Kidney glomerular epithelial cell (primary cell): Measurements from ENCODE around the gene TTLL12.
A peak's percentile ranks its signal among the peaks of the same experiment; 100 is the strongest.

ENCODE experiments used
- DNase-seq: peaks from one replicate; lab custom pipeline; 2025; lab: John Stamatoyannopoulos, UW

TTLL12 gene

DNA sequence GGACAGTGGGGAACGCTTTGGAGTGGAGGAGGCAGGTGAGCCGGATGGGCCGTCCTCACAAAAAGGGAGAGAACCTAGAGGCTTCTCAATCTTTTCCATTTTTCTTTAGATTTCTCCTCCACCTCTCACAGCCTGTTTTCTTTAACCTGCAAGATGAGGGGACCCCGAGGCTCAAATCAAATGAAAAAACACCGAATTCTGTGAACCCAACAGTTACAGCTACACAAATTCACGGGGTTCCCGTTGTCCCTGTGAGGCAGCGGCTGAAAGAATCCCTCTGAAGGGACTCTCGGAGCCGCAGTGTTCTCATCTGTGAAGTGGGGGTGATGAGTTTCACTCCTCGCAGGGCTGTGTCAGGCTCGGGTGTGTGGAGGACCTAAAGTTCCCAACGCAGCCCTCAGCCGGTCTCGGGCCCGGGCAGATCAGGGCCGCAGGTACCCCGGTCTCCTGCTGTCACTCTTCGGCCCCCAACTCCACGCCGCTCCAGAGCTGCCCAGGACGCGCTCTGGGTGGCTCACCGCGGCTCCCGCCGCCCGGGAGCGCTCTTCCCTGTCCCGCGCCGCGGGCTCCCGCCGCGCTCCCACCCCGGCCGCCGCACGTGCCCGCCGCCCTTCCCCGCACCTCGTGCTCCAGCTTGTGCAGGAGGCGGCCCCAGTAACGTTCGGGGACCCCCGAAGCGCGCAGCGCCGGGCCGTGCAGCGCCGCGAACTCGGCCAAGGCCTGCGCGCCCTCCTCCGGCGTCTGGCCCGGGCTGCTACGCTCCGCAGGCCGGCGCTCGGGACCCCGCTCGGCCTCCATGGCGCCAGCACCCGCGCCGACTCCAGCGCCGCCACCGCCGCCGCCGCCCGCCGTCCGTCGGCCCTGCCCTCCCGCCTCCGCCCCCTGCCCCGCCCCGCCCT lies at the start of gene TTLL12:
TSS of gene TTLL12 (minus strand) at position 863 of the 899 bp plus-strand sequence. CDS start at position 798, 65 bp downstream.
- DNase-seq, result no peak

- no peak for DNase-seq
These were observed 48.8 kb upstream of the TTLL12 start for GRCh38 chr22:43235445-43236409.

- DNase-seq, result no peak
These were observed 47.5 kb upstream of the TTLL12 start for GRCh38 chr22:43234264-43234988.

GRCh38 chr22:43233529-43233928 lies 46.6 kb upstream of the TTLL12 start:
- DNase-seq, result no peak

DNA sequence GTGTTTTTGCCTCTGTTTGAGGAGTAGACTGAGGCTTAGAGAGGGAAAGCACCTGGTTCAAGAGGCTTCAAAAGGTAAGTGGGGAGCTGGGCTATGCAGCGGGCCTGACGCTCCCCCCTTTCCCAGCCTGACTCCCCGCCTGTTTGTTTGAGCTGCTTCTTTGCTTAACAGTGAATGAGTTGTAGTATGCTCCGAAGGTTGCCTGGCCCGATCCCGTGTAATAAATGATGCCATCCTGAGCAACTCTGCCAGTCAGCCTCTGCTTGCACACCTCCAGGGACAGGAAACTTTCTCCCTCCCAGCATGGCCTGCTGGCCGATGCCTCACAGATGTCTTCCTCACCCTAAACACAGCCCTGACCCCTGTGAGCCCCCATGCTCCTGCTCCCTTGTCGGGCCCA lies 45.5 kb upstream of the TTLL12 start:
- no peak for DNase-seq

- no peak for DNase-seq
These were observed 44.7 kb upstream of the TTLL12 start for GRCh38 chr22:43231724-43232034.

DNA sequence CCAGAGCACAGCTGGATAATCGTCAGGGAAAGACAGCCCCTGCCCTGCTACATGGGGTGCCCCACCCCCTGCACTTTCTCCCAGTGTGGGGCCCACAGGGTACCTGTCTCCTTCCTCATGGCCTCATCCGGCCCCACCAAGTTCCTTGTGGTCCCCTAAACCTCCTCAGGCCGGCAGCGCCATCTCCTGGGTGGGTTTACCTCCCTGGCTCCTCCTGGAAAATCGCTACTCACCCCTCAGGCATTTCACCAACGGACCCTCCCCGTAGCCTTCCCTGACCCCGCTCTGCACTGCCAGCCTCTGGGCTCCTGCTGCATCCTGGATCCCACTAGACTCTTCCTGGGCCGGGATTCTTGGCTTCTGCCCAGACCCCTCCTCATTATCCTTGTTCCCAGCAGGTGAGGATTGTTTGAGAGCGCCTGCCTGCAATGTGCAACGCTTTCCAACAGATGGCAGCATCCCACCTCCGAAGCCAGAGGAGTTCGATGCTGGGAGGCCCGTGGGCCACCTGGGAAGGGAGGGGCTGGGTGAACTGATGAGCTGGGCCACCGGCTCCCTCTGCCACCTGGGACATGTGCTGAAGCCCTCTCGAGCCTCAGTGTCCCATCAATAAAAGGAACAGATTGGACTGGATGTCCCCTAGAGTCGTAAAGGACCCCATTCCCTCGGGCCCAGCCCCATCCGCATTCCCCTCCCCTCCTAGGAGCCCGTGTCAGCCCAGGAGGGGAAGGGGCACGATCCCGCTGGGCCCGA lies 44.2 kb upstream of the TTLL12 start:
- DNase-seq, result peak; percentile 67

DNA sequence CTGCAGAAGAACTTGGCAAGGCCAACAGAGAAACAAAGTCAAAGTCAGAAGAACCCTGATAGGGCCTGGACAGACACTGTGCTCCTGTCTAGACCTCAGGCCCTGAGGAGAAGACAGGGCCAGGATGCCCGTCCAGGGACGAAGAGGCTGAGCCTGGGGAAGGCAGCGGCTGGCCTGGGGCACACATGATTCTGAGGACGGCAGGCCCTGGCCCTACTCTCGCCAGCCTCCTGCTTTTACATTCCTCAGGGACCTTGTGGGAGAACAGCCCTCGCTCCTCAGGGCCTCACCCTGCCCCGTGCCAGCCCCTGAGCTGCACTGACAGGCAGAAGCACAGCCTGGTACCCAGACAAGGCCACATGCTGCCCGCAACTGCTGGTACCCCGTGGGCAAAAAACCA lies 43.6 kb upstream of the TTLL12 start:
- DNase-seq, result no peak

- DNase-seq, result no peak
These were observed 41.9 kb upstream of the TTLL12 start for GRCh38 chr22:43228863-43229262.

GRCh38 chr22:43228330-43228729 lies 41.4 kb upstream of the TTLL12 start:
- DNase-seq, result no peak

- no peak for DNase-seq
These were observed 40.3 kb upstream of the TTLL12 start for GRCh38 chr22:43227239-43227630.

DNA sequence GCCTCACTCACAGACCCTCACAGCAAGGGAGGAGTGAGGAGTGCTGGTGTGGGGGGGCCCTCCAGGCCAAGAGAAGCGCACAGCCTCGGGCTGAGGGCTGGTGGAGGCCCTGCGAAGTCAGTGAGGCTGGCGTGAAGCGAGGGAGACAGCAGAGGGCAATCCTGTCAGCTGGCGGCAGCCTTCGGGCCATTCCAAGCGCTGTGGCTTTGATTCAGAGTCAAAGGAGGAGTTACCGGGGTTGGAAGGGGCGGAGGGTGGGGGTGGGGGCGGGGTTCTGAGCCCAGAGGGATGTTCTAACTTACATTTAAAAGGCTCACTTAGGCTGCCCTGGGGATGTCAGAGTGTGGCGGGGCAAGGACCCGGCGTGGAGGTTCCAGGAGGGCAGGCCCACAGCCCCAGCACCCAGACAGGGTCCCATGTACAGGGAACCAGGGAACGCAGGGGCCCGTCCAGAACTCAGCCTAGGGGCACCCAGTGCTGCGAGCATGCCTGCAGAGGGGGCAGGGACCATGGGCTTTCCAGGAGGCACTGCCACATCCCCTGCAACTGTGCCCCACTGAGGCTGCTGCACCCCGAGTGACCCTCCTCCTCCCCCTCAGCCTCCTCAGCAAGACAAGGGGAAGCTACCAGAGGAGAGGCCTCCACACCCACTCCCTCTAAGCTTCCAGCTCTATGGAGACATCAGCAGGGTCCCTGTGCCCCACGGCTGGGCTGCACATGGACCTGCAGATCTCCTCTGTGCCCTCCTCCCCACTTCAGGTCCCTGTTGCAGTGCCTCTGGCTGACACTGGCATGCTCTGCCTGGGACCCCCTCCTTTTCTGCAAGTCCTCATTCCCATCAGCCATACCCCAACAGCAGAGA lies 39.7 kb upstream of the TTLL12 start:
- no peak for DNase-seq

DNA sequence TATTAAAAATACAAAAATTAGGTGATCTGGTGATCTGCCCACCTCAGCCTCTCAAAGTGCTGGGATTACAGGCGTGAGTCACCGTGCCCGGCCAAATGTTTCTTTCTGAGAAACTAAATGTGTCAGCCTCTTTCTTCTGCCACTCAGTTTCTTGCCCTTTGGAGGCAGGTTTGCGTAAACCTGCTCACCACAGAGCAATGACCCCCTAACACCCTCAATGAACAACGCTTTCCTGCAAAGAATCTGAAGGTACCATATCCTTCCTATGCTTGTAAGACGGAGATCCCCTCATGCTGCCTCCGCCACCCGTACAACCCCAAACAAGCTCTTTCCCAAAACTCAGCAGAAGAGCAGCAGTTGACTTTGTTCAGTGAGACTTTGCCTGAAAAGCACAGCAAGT lies 38.7 kb upstream of the TTLL12 start:
- no peak for DNase-seq

DNA sequence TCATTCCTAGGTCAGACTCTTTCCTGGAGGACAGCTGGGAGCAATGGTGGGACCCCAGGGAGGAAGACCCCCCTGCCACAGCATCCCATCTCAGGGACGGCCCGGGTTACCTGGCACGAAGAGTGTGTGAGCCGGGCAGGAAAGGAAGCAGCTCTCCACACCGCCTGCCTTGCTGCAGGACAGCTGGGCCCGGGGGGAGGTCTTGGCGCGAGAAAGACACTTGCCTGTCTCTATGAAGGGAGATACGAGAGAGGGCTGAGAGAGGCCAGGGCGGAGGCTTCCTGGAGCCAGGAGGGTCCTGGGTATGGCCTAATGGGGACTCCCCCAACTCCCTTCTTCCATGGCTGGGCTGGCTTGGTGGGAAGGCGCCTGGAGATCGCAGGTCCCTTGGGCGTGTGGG lies 36.1 kb upstream of the TTLL12 start:
- DNase-seq, result no peak

DNA sequence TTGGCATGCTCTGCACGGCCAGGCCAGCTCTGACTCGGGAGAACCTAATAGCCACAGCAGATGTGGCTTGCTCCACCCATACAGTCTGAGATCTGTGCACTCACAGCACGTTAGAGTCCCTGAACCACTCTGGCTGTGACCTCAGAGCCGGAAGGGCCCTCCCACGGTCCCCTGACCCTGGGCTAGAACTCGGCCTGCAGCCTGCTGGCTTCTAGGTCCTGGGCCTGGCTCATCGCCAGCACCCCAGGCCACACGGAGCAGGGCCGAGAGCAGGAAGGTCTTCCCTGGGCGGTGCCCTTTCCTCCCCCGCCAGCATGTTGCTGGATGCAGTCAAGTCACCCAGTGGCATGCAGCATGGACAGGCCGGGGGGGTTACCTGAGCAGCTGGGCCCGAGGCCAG lies 35.3 kb upstream of the TTLL12 start:
- DNase-seq, result no peak

GRCh38 chr22:43220625-43221380 lies 33.9 kb upstream of the TTLL12 start:
- DNase-seq, result no peak

GRCh38 chr22:43218786-43219185 lies 31.9 kb upstream of the TTLL12 start:
- DNase-seq, result no peak

DNA sequence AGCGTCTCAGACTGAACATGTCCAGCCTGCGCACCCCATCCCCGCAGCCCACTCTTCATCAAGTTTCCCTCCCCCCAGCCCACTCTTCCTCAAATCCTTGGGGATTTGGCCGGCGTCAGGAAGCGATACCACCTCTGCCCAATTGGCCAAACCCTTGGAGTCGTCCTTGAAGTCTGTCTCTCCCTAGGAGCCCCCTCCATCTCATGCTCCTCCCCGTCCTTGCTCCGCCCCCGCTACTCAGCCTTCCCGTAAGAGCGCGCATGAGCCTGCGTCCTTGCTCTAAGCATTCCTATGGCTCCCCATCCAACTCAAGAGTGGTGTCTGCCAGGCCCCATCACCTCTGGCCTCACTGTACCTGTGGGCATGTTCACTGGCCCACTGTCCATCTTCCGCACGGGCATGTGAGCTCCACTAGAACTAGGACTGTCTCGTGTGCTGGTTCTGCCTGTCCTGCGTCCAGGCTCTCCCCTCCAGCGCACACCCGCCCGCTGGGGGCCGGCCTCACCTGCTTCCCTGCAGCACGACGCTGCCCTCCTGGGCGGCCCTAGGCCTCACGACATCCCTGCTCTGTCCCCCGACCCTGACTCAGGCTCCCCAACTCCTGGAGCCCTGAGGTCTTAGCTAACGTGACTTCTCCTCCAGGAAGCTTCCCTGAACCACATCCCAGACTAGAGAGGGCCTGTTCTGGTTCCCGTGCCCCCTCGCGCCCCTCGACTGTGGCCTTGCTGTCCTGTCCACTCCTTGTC lies 30.5 kb upstream of the TTLL12 start:
- no peak for DNase-seq

DNA sequence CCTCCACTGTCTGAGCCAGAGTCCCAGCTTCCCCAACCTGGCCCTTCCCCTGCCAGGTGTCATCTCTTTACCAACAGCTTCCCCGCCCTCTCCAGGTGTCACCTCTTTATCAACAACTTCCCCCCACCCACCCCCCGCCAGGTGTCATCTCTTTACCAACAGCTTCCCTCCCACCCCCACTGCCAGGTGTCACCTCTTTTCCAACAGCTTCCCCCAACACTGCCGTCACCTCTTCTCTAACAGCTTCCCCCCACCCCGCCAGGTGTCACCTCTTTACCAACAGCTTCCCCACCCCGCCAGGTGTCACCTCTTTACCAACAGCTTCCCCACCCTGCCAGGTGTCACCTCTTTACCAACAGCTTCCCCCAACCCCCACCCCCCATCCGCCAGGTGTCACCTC lies 29.8 kb upstream of the TTLL12 start:
- no peak for DNase-seq
